WTC11 (cell line): ENCODE measurements around the gene MAML3. TPM values are rescaled to one million over a fixed set of nuclear protein-coding genes. Genes with fewer than 3 reads are reported as not detected.

ENCODE experiments used
- ATAC-seq: fragments of 200-7000 bp; cut with Tn5 transposase; 2 replicates; pipeline ENCODE4 v1.10.0; 2021; ENCODE audit warnings: mild to moderate bottlenecking, moderate library complexity
- CTCF ChIA-PET: fragments of 300-600 bp; sonication (Branson Sonifier 250); formaldehyde crosslinking; loops from one replicate; lab custom pipeline; 2021; ENCODE audit warnings: antibody characterized with exemption; lab: Charles Lee
- POLR2A ChIA-PET: fragments of 350-600 bp; sonication (Branson Sonifier 250); formaldehyde crosslinking; loops from one replicate; lab custom pipeline; 2021; ENCODE audit warnings: antibody characterized with exemption; lab: Charles Lee
- DNase-seq: peaks from one replicate; pipeline ENCODE4 v3.0.0; 2021; ENCODE audit warnings: low spot score
- H3K27ac Mint-ChIP-seq: 2 replicates; pipeline ENCODE4 v1.8.0; 2021; ENCODE audit warnings: mixed read lengths
- H3K27me3 Mint-ChIP-seq: 2 replicates; pipeline ENCODE4 v1.8.0; 2021; ENCODE audit warnings: low read depth, mild to moderate bottlenecking, moderate library complexity, mixed read lengths
- H3K36me3 Mint-ChIP-seq: 2 replicates; pipeline ENCODE4 v1.8.0; 2021; ENCODE audit warnings: mixed read lengths
- H3K4me1 Mint-ChIP-seq: 2 replicates; pipeline ENCODE4 v1.8.0; 2022; ENCODE audit warnings: mixed read lengths
- H3K4me3 Mint-ChIP-seq: 2 replicates; pipeline ENCODE4 v1.8.0; 2021; ENCODE audit warnings: mild to moderate bottlenecking, moderate library complexity, mixed read lengths
- H3K9me3 Mint-ChIP-seq: 2 replicates; pipeline ENCODE4 v1.8.0; 2021; ENCODE audit warnings: mixed read lengths
- AFF4 ChIP-seq: sonication (generic); formaldehyde crosslinking; IDR thresholded peaks from 2 replicates; pipeline ENCODE4 v1.8.1; 2023; ENCODE audit warnings: mild to moderate bottlenecking, missing genetic modification reagents, borderline replicate concordance
- CBFB ChIP-seq: sonication (generic); formaldehyde crosslinking; IDR thresholded peaks from 2 replicates; pipeline ENCODE4 v1.8.1; 2022; ENCODE audit warnings: mild to moderate bottlenecking, low read depth, missing genetic modification reagents
- CDX4 ChIP-seq: fragments of 250-450 bp; sonication (Bioruptor Pico); IDR thresholded peaks from 2 replicates; pipeline ENCODE4 v1.9.0; 2021; ENCODE audit warnings: moderate library complexity, mild to moderate bottlenecking, inconsistent platforms, borderline replicate concordance
- CREB1 ChIP-seq: sonication (generic); formaldehyde crosslinking; IDR thresholded peaks from 2 replicates; pipeline ENCODE4 v1.8.0; 2023; ENCODE audit warnings: mild to moderate bottlenecking, missing genetic modification reagents
- E2F5 ChIP-seq: sonication (generic); formaldehyde crosslinking; IDR thresholded peaks from 2 replicates; pipeline ENCODE4 v1.8.1; 2022; ENCODE audit warnings: mild to moderate bottlenecking, moderate library complexity, missing genetic modification reagents
- ETV6 ChIP-seq: sonication (generic); formaldehyde crosslinking; IDR thresholded peaks from 2 replicates; pipeline ENCODE4 v1.8.1; 2022; ENCODE audit warnings: mild to moderate bottlenecking, missing genetic modification reagents
- HMGXB4 ChIP-seq: sonication (generic); formaldehyde crosslinking; IDR thresholded peaks from 2 replicates; pipeline ENCODE4 v1.8.1; 2023; ENCODE audit warnings: mild to moderate bottlenecking, moderate library complexity, missing genetic modification reagents
- IRF1 ChIP-seq: sonication (generic); formaldehyde crosslinking; IDR thresholded peaks from 2 replicates; pipeline ENCODE4 v1.8.0; 2023; ENCODE audit warnings: missing genetic modification reagents
- KAT7 ChIP-seq: sonication (generic); formaldehyde crosslinking; IDR thresholded peaks from 2 replicates; pipeline ENCODE4 v1.8.1; 2023; ENCODE audit warnings: missing genetic modification reagents, mild to moderate bottlenecking, borderline replicate concordance
- MAX ChIP-seq: sonication (generic); formaldehyde crosslinking; IDR thresholded peaks from 2 replicates; pipeline ENCODE4 v1.8.0; 2022; ENCODE audit warnings: mild to moderate bottlenecking, missing genetic modification reagents
- MXD4 ChIP-seq: fragments of 250-450 bp; sonication (Bioruptor Pico); IDR thresholded peaks from 2 replicates; pipeline ENCODE4 v1.8.0; 2021; ENCODE audit warnings: mild to moderate bottlenecking, moderate library complexity, borderline replicate concordance
- NR2C2 ChIP-seq: sonication (generic); formaldehyde crosslinking; IDR thresholded peaks from 2 replicates; pipeline ENCODE4 v1.8.0; 2022; ENCODE audit warnings: mild to moderate bottlenecking, missing genetic modification reagents
- OVOL2 ChIP-seq: fragments of 250-450 bp; sonication (Bioruptor Pico); IDR thresholded peaks from 2 replicates; pipeline ENCODE4 v1.9.0; 2021; ENCODE audit warnings: mild to moderate bottlenecking, borderline replicate concordance
- PREB ChIP-seq: sonication (generic); formaldehyde crosslinking; IDR thresholded peaks from 2 replicates; pipeline ENCODE4 v1.8.1; 2022; ENCODE audit warnings: mild to moderate bottlenecking, missing genetic modification reagents, moderate library complexity, borderline replicate concordance
- TCF7 ChIP-seq: sonication (generic); formaldehyde crosslinking; IDR thresholded peaks from 2 replicates; pipeline ENCODE4 v1.8.0; 2022; ENCODE audit warnings: mild to moderate bottlenecking, low read depth, missing genetic modification reagents, moderate library complexity
- TEAD1 ChIP-seq: sonication (generic); formaldehyde crosslinking; IDR thresholded peaks from 2 replicates; pipeline ENCODE4 v1.8.0; 2022; ENCODE audit warnings: mild to moderate bottlenecking, missing genetic modification reagents
- USF2 ChIP-seq: sonication (generic); formaldehyde crosslinking; IDR thresholded peaks from 2 replicates; pipeline ENCODE4 v1.8.1; 2023; ENCODE audit warnings: mild to moderate bottlenecking, missing genetic modification reagents, moderate library complexity
- ZNF423 ChIP-seq: fragments of 250-450 bp; sonication (Bioruptor Pico); IDR thresholded peaks from 2 replicates; pipeline ENCODE4 v2.1.2; 2022; ENCODE audit warnings: mild to moderate bottlenecking, moderate library complexity
- total RNA-seq: library from RNA; stranded (reverse); gene quantifications from 3 replicates; pipeline ENCODE4 v1.2.3, GENCODE V29; 2021

MAML3 gene
- total RNA-seq, 1 experiment from 2014 or later = 7.4 TPM

GRCh38 chr4:139975830-139976272 is 178.1 kb downstream of the MAML3 start:
- H3K4me1 Mint-ChIP-seq = no peaks in the 10 kb centered on the region
- ChIA-PET CTCF (no interaction called here), POLR2A (no interaction called here)
- H3K9me3 Mint-ChIP-seq = peaks cover 4% of the 10 kb centered on the region; the same call in 1 of the 2 replicates
- TF ChIP-seq KAT7 (CRISPR knock-in tag) = no peak
- H3K27ac Mint-ChIP-seq = no peak overlapping the region
- no peak overlapping the region for H3K4me3 Mint-ChIP-seq
- no peak for ATAC-seq
- H3K36me3 Mint-ChIP-seq = no peaks in the 10 kb centered on the region; the same call in 1 of the 2 replicates
- no peak for DNase-seq
- H3K27me3 Mint-ChIP-seq = peaks cover 9% of the 10 kb centered on the region

GRCh38 chr4:139973616-139974015 is 180.4 kb downstream of the MAML3 start:
- POLR2A ChIA-PET = no interaction called here
- Mint-ChIP-seq H3K4me3 (no peak overlapping the region), H3K36me3 (no peaks in the 10 kb centered on the region), H3K4me1 (no peaks in the 10 kb centered on the region), H3K27ac (no peak overlapping the region), H3K27me3 (peaks cover under 1% of the 10 kb centered on the region), H3K9me3 (no peaks in the 10 kb centered on the region)
- TF ChIP-seq MXD4 (no peak), PREB (CRISPR knock-in tag) (no peak), CREB1 (no peak), USF2 (no peak), ZNF423 (CRISPR knock-in tag) (no peak), IRF1 (no peak), CDX4 (no peak), E2F5 (CRISPR knock-in tag) (no peak), AFF4 (CRISPR knock-in tag) (no peak), CBFB (CRISPR knock-in tag) (no peak), TCF7 (no peak), NR2C2 (CRISPR knock-in tag) (no peak), TEAD1 (CRISPR knock-in tag) (no peak), OVOL2 (CRISPR knock-in tag) (no peak), ETV6 (CRISPR knock-in tag) (no peak), HMGXB4 (no peak), MAX (no peak)
- no peak for ATAC-seq
- DNase-seq = no peak
- CTCF ChIA-PET = interaction anchor here (0.5 to 1.5 kb wide), 4 partner anchors 177 to 386 kb away, joined by 3 to 5 read pairs (median 4); no protein-coding TSS in a partner anchor
